Neuronal stem cell (in vitro differentiated cells): ENCODE data around the gene MRPL3. TPM values are rescaled to one million over a fixed set of nuclear protein-coding genes. Genes with fewer than 3 reads are reported as not detected.

Experiments used
- DNase-seq: peaks from one replicate; pipeline ENCODE4 v3.0.0-alpha.2; 2013; ENCODE audit warnings: low spot score
- H2AFZ ChIP-seq: one replicate; pipeline ENCODE4 v1.6.1; 2013; ENCODE audit warnings: mild to moderate bottlenecking, low read length, inconsistent platforms
- H2AK5ac ChIP-seq: 2 replicates; pipeline ENCODE4 v1.6.1; 2013; ENCODE audit warnings: low read depth, mild to moderate bottlenecking, inconsistent platforms, low read length, moderate library complexity, mixed read lengths
- H2BK120ac ChIP-seq: 2 replicates; pipeline ENCODE4 v1.6.1; 2013; ENCODE audit warnings: low read depth, mild to moderate bottlenecking, inconsistent platforms, low read length, moderate library complexity, mixed read lengths
- H2BK12ac ChIP-seq: one replicate; pipeline ENCODE4 v1.6.1; 2013; ENCODE audit warnings: low read length, inconsistent platforms
- H2BK15ac ChIP-seq: 2 replicates; pipeline ENCODE4 v1.6.1; 2013; ENCODE audit warnings: mild to moderate bottlenecking, low read length, inconsistent platforms, mixed read lengths
- H2BK5ac ChIP-seq: one replicate; pipeline ENCODE4 v1.6.1; 2013; ENCODE audit warnings: inconsistent platforms, mild to moderate bottlenecking, low read length, moderate library complexity
- H3K14ac ChIP-seq: one replicate; pipeline ENCODE4 v1.6.1; 2013; ENCODE audit warnings: low read length, inconsistent platforms
- H3K18ac ChIP-seq: 2 replicates; pipeline ENCODE4 v1.6.1; 2013; ENCODE audit warnings: low read length, inconsistent platforms
- H3K23ac ChIP-seq: 2 replicates; pipeline ENCODE4 v1.6.1; 2013; ENCODE audit warnings: low read depth, mild to moderate bottlenecking, mixed read lengths, low read length, inconsistent platforms; ENCODE audit not compliant: poor library complexity
- H3K27ac ChIP-seq: replicated peaks from 3 replicates; pipeline ENCODE4 v1.5.1; 2013; ENCODE audit warnings: low read length, inconsistent platforms
- H3K27me3 ChIP-seq, 3 experiments: 2 replicates each; pipeline ENCODE4 v1.6.1; 2013; ENCODE audit warnings: low read length in 3 of 3, mild to moderate bottlenecking in 2 of 3, inconsistent platforms in 1 of 3, low read depth in 1 of 3, mixed read lengths in 1 of 3, moderate library complexity in 1 of 3; ENCODE audit not compliant: control insufficient read depth in 3 of 3, insufficient read depth in 3 of 3
- H3K36me3 ChIP-seq, 2 donors: replicated peaks in 1 of 2; 2 replicates each; pipeline ENCODE4 v1.6.1; 2013; ENCODE audit warnings: low read length in 2 of 2; ENCODE audit not compliant: control insufficient read depth in 2 of 2, insufficient read depth in 2 of 2
- H3K4ac ChIP-seq: 2 replicates; pipeline ENCODE4 v1.6.1; 2013; ENCODE audit warnings: inconsistent platforms, mild to moderate bottlenecking, low read length, moderate library complexity
- H3K4me1 ChIP-seq, 2 donors: 1 replicate in 1 of 2; 2 replicates in 1 of 2; pipeline ENCODE4 v1.6.1; 2013; ENCODE audit warnings: low read length in 2 of 2, low read depth in 1 of 2; ENCODE audit not compliant: control insufficient read depth in 2 of 2, insufficient read depth in 1 of 2
- H3K4me2 ChIP-seq: one replicate; pipeline ENCODE4 v1.6.1; 2013; ENCODE audit warnings: mild to moderate bottlenecking, low read length, inconsistent platforms; ENCODE audit not compliant: insufficient read depth, poor library complexity, severe bottlenecking
- H3K4me3 ChIP-seq, 2 donors: 2 replicates each; pipeline ENCODE4 v1.5.1; 2013; ENCODE audit warnings: low read length in 2 of 2, mild to moderate bottlenecking in 2 of 2, inconsistent platforms in 1 of 2, moderate library complexity in 1 of 2
- H3K79me1 ChIP-seq: one replicate; pipeline ENCODE4 v1.6.1; 2013; ENCODE audit warnings: low read depth, mild to moderate bottlenecking, inconsistent platforms, low read length, moderate library complexity
- H3K9ac ChIP-seq: one replicate; pipeline ENCODE4 v1.6.1; 2013; ENCODE audit warnings: mild to moderate bottlenecking, low read depth, low read length, inconsistent platforms; ENCODE audit not compliant: poor library complexity
- H3K9me3 ChIP-seq, 2 donors: replicated peaks in 1 of 2; 2 replicates each; pipeline versions ENCODE3 to v1.6.1; 2013; ENCODE audit warnings: low read length in 2 of 2, mild to moderate bottlenecking in 2 of 2, inconsistent platforms in 1 of 2, low read depth in 1 of 2, mixed read lengths in 1 of 2, moderate library complexity in 1 of 2; ENCODE audit not compliant: control insufficient read depth in 2 of 2, insufficient read depth in 1 of 2
- H4K8ac ChIP-seq: one replicate; pipeline ENCODE4 v1.6.1; 2013; ENCODE audit warnings: low read depth, mild to moderate bottlenecking, inconsistent platforms, low read length, moderate library complexity
- H4K91ac ChIP-seq: one replicate; pipeline ENCODE4 v1.6.1; 2013; ENCODE audit warnings: low read length, low read depth, mild to moderate bottlenecking, inconsistent platforms; ENCODE audit not compliant: poor library complexity
- WGBS, 2 donors: extraction: QIAGEN DNeasy Blood & Tissue Kit; methylation state at CpG; one replicate each; pipeline ENCODE4 v1.1.7; 2013; ENCODE audit warnings: missing lambda C conversion rate in 2 of 2, mixed read lengths in 1 of 2; ENCODE audit not compliant: insufficient read length in 2 of 2, insufficient replicate concordance in 1 of 2; ENCODE audit errors: extremely low coverage in 2 of 2; 5-methylcytosine and 5-hydroxymethylcytosine counted together
- polyA plus RNA-seq, 2 experiments: library from polyadenylated mRNA; stranded (reverse); fragments of 200-250 nt; gene quantifications; one replicate each; pipeline ENCODE4 v1.2.3, GENCODE V29; 2013

MRPL3 gene
- polyA plus RNA-seq (2013, experiment 1 of 2): 109 TPM
- polyA plus RNA-seq (2013, experiment 2 of 2): 106 TPM

DNA sequence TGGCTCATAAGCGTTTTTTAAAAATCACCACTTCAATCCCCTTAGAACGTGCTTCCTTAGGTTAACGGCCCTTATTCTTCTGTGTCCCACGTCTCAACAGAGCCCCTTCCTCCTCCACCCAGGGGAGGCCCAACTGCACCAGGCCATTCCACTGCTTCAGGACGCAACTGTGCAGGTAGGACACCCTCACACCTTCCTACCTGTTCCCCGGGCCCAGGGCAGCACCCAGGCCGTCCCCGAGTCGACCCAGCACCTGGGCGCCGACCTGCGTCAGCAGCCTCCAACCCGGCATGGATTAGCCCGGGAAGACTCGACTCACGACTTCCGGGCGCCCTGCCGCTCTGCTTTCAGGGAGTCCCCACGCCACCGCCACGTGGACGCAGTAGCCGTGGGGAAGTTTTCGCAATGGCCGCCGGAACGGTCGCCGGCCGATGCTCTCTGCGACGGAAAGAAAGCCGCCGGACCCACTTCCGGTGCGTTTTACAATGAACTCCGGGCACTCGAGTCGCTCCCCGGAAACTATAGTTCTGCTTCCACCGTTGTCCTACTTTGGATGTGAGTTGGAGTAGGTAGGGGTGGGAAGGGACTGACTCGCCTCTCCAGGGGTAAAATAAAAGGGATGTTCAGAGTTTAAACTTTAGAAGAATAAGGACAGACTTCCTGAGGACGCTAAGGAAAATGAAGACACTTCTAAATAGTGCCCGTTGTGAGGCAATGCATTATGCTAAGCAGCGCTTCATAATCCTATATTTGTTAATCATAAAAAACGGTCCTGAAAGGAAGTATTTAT, at the start of gene MRPL3:
MRPL3 (minus strand) TSS at position 442 of the 790 bp plus-strand sequence; CDS start at position 292, 150 bp downstream.
- H3K9me3 ChIP-seq: no peaks in the 10 kb centered on the region
- H3K36me3 ChIP-seq: peaks cover 4 to 35% of the 10 kb centered on the region in 2 donors
- DNase-seq: peak; percentile 75
- H3K14ac ChIP-seq: no peak within 1 kb of the TSS
- H2AK5ac ChIP-seq: no peak within 1 kb of the TSS
- peaks cover 0 to 2% (median 0%) of the 10 kb centered on the region in 3 experiments for H3K27me3 ChIP-seq
- H2BK12ac ChIP-seq: no peak within 1 kb of the TSS
- peak within 1 kb of the TSS; percentile 28 for H4K91ac ChIP-seq
- peaks cover 2 to 5% of the 10 kb centered on the region in 2 donors for H3K4me1 ChIP-seq
- no peak within 1 kb of the TSS for H2BK15ac ChIP-seq
- H3K18ac ChIP-seq: peak within 1 kb of the TSS; percentile 96
- peak within 1 kb of the TSS; percentile 92 for H4K8ac ChIP-seq
- peak within 1 kb of the TSS; percentile 88 for H2AFZ ChIP-seq
- H3K4ac ChIP-seq: no peak within 1 kb of the TSS
- peak within 1 kb of the TSS; percentile 98 for H3K9ac ChIP-seq
- peak within 1 kb of the TSS; percentile 13 for H3K27ac ChIP-seq
- no peaks in the 10 kb centered on the region for H3K79me1 ChIP-seq
- WGBS, 2 donors: no CpG with 5 or more reads among the region's 47 CpGs
- peak within 1 kb of the TSS; percentile 86 to 99 for H3K4me3 ChIP-seq
- no peak within 1 kb of the TSS for H2BK5ac ChIP-seq
- no peak within 1 kb of the TSS for H2BK120ac ChIP-seq
- peak within 1 kb of the TSS; percentile 30 for H3K23ac ChIP-seq
- H3K4me2 ChIP-seq: peak within 1 kb of the TSS; percentile 85

DNA sequence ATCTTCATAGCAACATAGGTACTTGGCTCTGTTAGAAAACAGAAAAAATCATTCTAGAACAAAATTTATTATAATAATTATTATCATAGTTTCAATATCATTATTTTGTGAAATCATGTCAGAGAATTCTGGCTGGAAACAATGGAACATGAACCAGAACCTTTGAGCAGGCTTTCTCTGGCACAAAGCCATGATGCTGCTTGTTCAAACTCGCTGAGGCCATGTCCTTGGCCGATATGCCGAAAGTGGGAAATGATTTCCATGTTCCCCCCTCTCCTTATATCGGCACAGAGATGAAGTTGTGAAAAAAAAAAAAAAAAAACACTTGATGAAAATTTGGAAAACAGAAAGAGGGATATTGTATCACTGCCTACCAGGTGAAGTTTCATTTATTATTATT, 49.0 kb upstream of the MRPL3 start:
- no peaks in the 10 kb centered on the region for H3K36me3 ChIP-seq
- no peak overlapping the region for H2BK5ac ChIP-seq
- no CpG with 5 or more reads among the region's 4 CpGs for WGBS, 2 donors
- H2BK120ac ChIP-seq: no peak overlapping the region
- DNase-seq: no peak
- no peak overlapping the region for H3K18ac ChIP-seq
- no peaks in the 10 kb centered on the region for H3K27me3 ChIP-seq
- H3K14ac ChIP-seq: no peak overlapping the region
- no peak overlapping the region for H2BK15ac ChIP-seq
- no peak overlapping the region for H2BK12ac ChIP-seq
- H3K4me2 ChIP-seq: no peak overlapping the region
- H2AK5ac ChIP-seq: no peak overlapping the region
- no peak overlapping the region for H3K9ac ChIP-seq
- H3K9me3 ChIP-seq: no peaks in the 10 kb centered on the region
- no peak overlapping the region for H2AFZ ChIP-seq
- H3K4me1 ChIP-seq: no peaks in the 10 kb centered on the region
- no peak overlapping the region for H3K4ac ChIP-seq
- H3K4me3 ChIP-seq: no peak overlapping the region
- H4K8ac ChIP-seq: no peak overlapping the region
- no peak overlapping the region for H4K91ac ChIP-seq
- no peak overlapping the region for H3K27ac ChIP-seq
- no peak overlapping the region for H3K23ac ChIP-seq
- H3K79me1 ChIP-seq: no peaks in the 10 kb centered on the region

DNA sequence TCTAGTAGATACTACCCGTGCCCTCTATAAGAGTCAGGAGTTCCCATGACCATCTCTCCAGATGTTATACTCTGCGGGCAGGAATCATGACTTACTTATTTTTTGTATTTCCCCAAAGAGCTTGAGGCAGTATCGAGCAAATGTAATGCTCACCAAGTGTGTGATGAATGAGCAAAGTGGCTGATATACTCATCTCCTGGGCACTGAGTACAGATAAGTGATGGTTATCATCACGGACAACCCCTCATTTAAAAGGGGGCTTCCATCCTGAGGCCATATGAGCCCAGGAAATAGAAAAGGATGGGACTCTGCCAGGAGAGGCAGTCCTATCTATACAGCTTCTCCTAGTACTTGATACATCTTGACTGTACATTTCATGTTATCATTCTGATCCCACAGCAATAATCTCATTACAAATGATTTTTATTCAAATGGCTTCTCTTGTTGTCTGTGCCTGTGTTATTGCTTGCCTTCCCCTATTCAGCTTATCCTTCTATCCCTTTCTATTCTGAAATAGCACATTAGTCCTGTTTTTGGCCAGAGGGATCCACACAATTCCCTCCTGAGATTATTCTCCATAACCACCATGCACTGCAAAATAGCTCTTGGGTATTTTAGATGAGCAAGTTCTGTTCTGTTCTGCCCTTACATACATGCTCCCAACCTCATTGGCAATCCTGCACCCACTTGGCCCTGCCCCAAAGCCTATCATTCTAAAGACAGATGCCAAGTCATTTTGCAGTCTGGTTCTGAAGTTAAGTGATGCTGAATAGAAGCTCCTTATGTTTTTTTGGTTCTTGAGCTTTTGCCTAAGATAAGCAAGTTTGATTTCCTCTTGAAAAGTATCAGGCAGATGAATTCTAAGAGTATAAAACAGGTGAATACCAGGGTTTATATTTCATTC, 48.0 kb upstream of the MRPL3 start:
- H3K4me2 ChIP-seq: no peak overlapping the region
- no peak for DNase-seq
- no peak overlapping the region for H2BK12ac ChIP-seq
- no peaks in the 10 kb centered on the region for H3K27me3 ChIP-seq
- H3K23ac ChIP-seq: no peak overlapping the region
- H3K27ac ChIP-seq: no peak overlapping the region
- no peaks in the 10 kb centered on the region for H3K79me1 ChIP-seq
- no peak overlapping the region for H4K91ac ChIP-seq
- H3K4me3 ChIP-seq: no peak overlapping the region
- no peak overlapping the region for H2AFZ ChIP-seq
- H2BK120ac ChIP-seq: no peak overlapping the region
- H3K14ac ChIP-seq: no peak overlapping the region
- no peak overlapping the region for H3K9ac ChIP-seq
- no peak overlapping the region for H3K18ac ChIP-seq
- H4K8ac ChIP-seq: no peak overlapping the region
- H3K36me3 ChIP-seq: no peaks in the 10 kb centered on the region
- no peaks in the 10 kb centered on the region for H3K4me1 ChIP-seq
- no peaks in the 10 kb centered on the region for H3K9me3 ChIP-seq
- H2BK15ac ChIP-seq: no peak overlapping the region
- H2BK5ac ChIP-seq: no peak overlapping the region
- no peak overlapping the region for H3K4ac ChIP-seq
- H2AK5ac ChIP-seq: no peak overlapping the region
- no CpG with 5 or more reads among the region's 4 CpGs for WGBS, 2 donors

DNA sequence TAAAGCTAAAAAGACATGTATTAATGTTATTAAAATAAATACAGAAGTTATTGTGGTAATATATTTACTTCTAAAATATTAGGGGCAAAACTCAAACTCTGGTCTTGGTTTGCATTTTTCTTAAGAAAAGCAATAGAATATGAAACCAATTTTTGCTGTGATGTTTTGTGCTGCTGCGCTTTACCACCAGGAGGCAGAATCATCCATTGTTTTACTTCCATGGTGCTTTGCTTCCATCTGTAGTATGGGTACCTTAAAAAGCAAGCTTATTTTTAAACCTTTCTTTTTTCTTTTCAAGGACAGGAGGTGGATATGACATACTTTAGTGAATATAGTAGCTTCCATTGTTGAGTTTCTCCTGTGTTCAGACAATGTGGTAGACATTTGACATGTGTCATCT, 46.6 kb upstream of the MRPL3 start:
- WGBS, 2 donors: no CpG with 5 or more reads among the region's 1 CpG
- no peak overlapping the region for H3K4ac ChIP-seq
- H4K8ac ChIP-seq: no peak overlapping the region
- no peak overlapping the region for H3K23ac ChIP-seq
- no peak overlapping the region for H3K4me3 ChIP-seq
- no peak overlapping the region for H2BK5ac ChIP-seq
- H3K18ac ChIP-seq: no peak overlapping the region
- no peaks in the 10 kb centered on the region for H3K36me3 ChIP-seq
- no peaks in the 10 kb centered on the region for H3K9me3 ChIP-seq
- no peak for DNase-seq
- no peak overlapping the region for H3K27ac ChIP-seq
- H2AFZ ChIP-seq: no peak overlapping the region
- H2AK5ac ChIP-seq: no peak overlapping the region
- no peaks in the 10 kb centered on the region for H3K79me1 ChIP-seq
- no peak overlapping the region for H2BK15ac ChIP-seq
- no peak overlapping the region for H4K91ac ChIP-seq
- H2BK12ac ChIP-seq: no peak overlapping the region
- no peak overlapping the region for H3K14ac ChIP-seq
- H3K27me3 ChIP-seq: no peaks in the 10 kb centered on the region
- no peak overlapping the region for H2BK120ac ChIP-seq
- H3K4me1 ChIP-seq: no peaks in the 10 kb centered on the region
- H3K4me2 ChIP-seq: no peak overlapping the region
- no peak overlapping the region for H3K9ac ChIP-seq
